ENCODE measurements around the gene INSL3. TPM values are rescaled to one million over a fixed set of nuclear protein-coding genes. Genes with fewer than 3 reads are reported as not detected.

Gene INSL3
- polyA plus RNA-seq, 1 of the 3 experiments (the other 2 are of a cell fraction) = 0.21 TPM

- H3K27ac ChIP-seq (ENCODE audit: low read depth in 2 of 2, low read length in 1 of 2) = no peak overlapping the region
- CTCF ChIA-PET = interaction anchor here (13.8 kb wide), 1 partner anchor 68 kb away, joined by 139 read pairs; the partner anchor contains the start of gene CCDC124
- H3K79me2 ChIP-seq (ENCODE audit: insufficient read depth) = peaks cover 14% of the 10 kb centered on the region
- no peak overlapping the region for H2AFZ ChIP-seq (ENCODE audit: low read depth)
- peaks cover 42% of the 10 kb centered on the region for H4K20me1 ChIP-seq (ENCODE audit: insufficient read depth)
- peak; percentile 30 for DNase-seq
- H3K4me2 ChIP-seq = no peak overlapping the region
- 89% methylated on average over 7 of the region's 8 CpGs for WGBS (ENCODE audit: low lambda C conversion rate)
- TF ChIP-seq MEF2A (IDR thresholded peaks at IDR 0.05; ENCODE audit: borderline replicate concordance, low read depth) (no peak), RCOR1 (IDR thresholded peaks at IDR 0.05; ENCODE audit: low read length) (no peak), RAD21 (IDR thresholded peaks at IDR 0.05; ENCODE audit: low read length) (no peak), GABPA (IDR thresholded peaks at IDR 0.05; ENCODE audit: low read depth) (no peak), CTCF (IDR thresholded peaks at IDR 0.05) (no peak), REST (IDR thresholded peaks at IDR 0.05; ENCODE audit: low read depth, low read length) (no peak)
- H3K4me1 ChIP-seq (ENCODE audit: control insufficient read depth in 1 of 2, insufficient read depth in 2 of 2, low read depth in 1 of 2, low read length in 1 of 2) = peaks cover 0 to 8% of the 10 kb centered on the region in 2 experiments; a peak in 1 of 4 replicates
- peaks cover 32 to 37% of the 10 kb centered on the region in 2 experiments for H3K36me3 ChIP-seq (replicated peaks in 1 of 2; ENCODE audit: control insufficient read depth in 1 of 2, insufficient read depth in 2 of 2, low read length in 1 of 2)
- no peak overlapping the region for H3K4me3 ChIP-seq (ENCODE audit: low read depth in 2 of 2, low read length in 1 of 2)
- H3K27me3 ChIP-seq (ENCODE audit: insufficient read depth) = no peaks in the 10 kb centered on the region; the same call in 1 of the 2 replicates
- no peaks in the 10 kb centered on the region for H3K9me2 ChIP-seq
- H3K9me3 ChIP-seq = no peaks in the 10 kb centered on the region
- H3F3A ChIP-seq (replicated peaks; ENCODE audit: insufficient read depth) = peaks cover 34% of the 10 kb centered on the region
- H3K9ac ChIP-seq = no peak overlapping the region
- POLR2A ChIA-PET = interaction anchor here (2.8 kb wide), 1 partner anchor 66 kb away, joined by 12 read pairs; the partner anchor contains the start of gene CCDC124
Measured at GRCh38 chr19:17866312-17866963, 45.1 kb upstream of the INSL3 start.

- no peaks in the 10 kb centered on the region for H3K27me3 ChIP-seq (ENCODE audit: insufficient read depth)
- H3K4me1 ChIP-seq (ENCODE audit: control insufficient read depth in 1 of 2, insufficient read depth in 2 of 2, low read depth in 1 of 2, low read length in 1 of 2) = peaks cover 0 to 16% of the 10 kb centered on the region in 2 experiments; a peak in 1 of 4 replicates
- H3K9ac ChIP-seq = no peak overlapping the region
- H3K27ac ChIP-seq (ENCODE audit: low read depth in 2 of 2, low read length in 1 of 2) = no peak overlapping the region
- WGBS (ENCODE audit: low lambda C conversion rate) = 92% methylated on average over 8 of the region's 13 CpGs
- H3K9me2 ChIP-seq = no peaks in the 10 kb centered on the region
- no peaks in the 10 kb centered on the region for H3K9me3 ChIP-seq
- peaks cover 34% of the 10 kb centered on the region for H3F3A ChIP-seq (replicated peaks; ENCODE audit: insufficient read depth)
- peaks cover 33 to 45% of the 10 kb centered on the region in 2 experiments for H3K36me3 ChIP-seq (replicated peaks in 1 of 2; ENCODE audit: control insufficient read depth in 1 of 2, insufficient read depth in 2 of 2, low read length in 1 of 2)
- peak; percentile 32 for DNase-seq
- no peak overlapping the region for H2AFZ ChIP-seq (ENCODE audit: low read depth)
- no peak overlapping the region for H3K4me2 ChIP-seq
- H3K79me2 ChIP-seq (ENCODE audit: insufficient read depth) = peaks cover 22% of the 10 kb centered on the region
- H3K4me3 ChIP-seq (ENCODE audit: low read depth in 2 of 2, low read length in 1 of 2) = no peak overlapping the region
- H4K20me1 ChIP-seq (ENCODE audit: insufficient read depth) = peaks cover 50% of the 10 kb centered on the region
- POLR2A ChIA-PET = interaction anchor here (2.8 kb wide), 1 partner anchor 67 kb away, joined by 12 read pairs; the partner anchor contains the start of gene CCDC124
- CTCF ChIA-PET = interaction anchor here (1.0 to 13.8 kb wide), 2 partner anchors 69 to 132 kb away, joined by 5 to 139 read pairs; partner anchors contain the start of gene CCDC124
- no peak for TF ChIP-seq MXI1 (IDR thresholded peaks at IDR 0.05; ENCODE audit: low read depth, low read length)
- TF ChIP-seq JUND (IDR thresholded peaks at IDR 0.05) = no peak
- no peak for TF ChIP-seq TEAD4 (IDR thresholded peaks at IDR 0.05; ENCODE audit: borderline replicate concordance, insufficient read depth)
- no peak for TF ChIP-seq GATA2 (CRISPR knock-in tag; IDR thresholded peaks at IDR 0.05)
- no peak for TF ChIP-seq RFX5 (IDR thresholded peaks at IDR 0.05; ENCODE audit: low read length)
- peak; percentile 56 for TF ChIP-seq POLR2AphosphoS5 (IDR thresholded peaks at IDR 0.05; ENCODE audit: low read depth, low read length)
- no peak for TF ChIP-seq RAD21 (IDR thresholded peaks at IDR 0.05; ENCODE audit: low read length)
- peak; percentile 14; the same call in 1 of the 2 replicates for TF ChIP-seq SIN3A (IDR thresholded peaks at IDR 0.05; ENCODE audit: borderline replicate concordance, low read depth, low read length)
- TF ChIP-seq TAF1 (IDR thresholded peaks at IDR 0.05; ENCODE audit: borderline replicate concordance, low read depth, low read length) = no peak
- no peak for TF ChIP-seq USF1 (IDR thresholded peaks at IDR 0.05; ENCODE audit: borderline replicate concordance, low read depth)
- no peak; the same call in 1 of the 2 replicates for TF ChIP-seq PBX3 (IDR thresholded peaks at IDR 0.05)
- TF ChIP-seq TCF12 (IDR thresholded peaks at IDR 0.05) = no peak
Measured at GRCh38 chr19:17865364-17866311, 44.3 kb upstream of the INSL3 start.

Data from SK-N-SH (cell line).